Stimulated activated CD8-positive, alpha-beta memory T cell treated with anti-CD3 and anti-CD28 coated beads, Interleukin-2, amount 100 ng/mL, for 48 hours (primary cell): ENCODE results near the gene SPINK7.
A peak's percentile ranks its signal among the peaks of the same experiment; 100 is the strongest.
"Not testable (repeated sequence)": the region's sequence is repeated elsewhere in the genome, so short reads cannot be mapped to it uniquely, and the experiment has no call there.

Source experiments
- DNase-seq, 2 donors: peaks; one replicate each; pipeline ENCODE4 v3.0.0-alpha.2; 2020; ENCODE audit warnings: low read depth in 2 of 2

SPINK7 gene

GRCh38 chr5:148312153-148312552 lies at the start of gene SPINK7:
SPINK7 (plus strand) TSS chr5:148312423; CDS start chr5:148312484, 61 bp downstream.
- no peak for DNase-seq

- DNase-seq = no peak
Observed at GRCh38 chr5:148267962-148268361, 44.3 kb upstream of the SPINK7 start.

GRCh38 chr5:148268566-148268965 lies 43.7 kb upstream of the SPINK7 start, which contains the start of gene SPINK13:
SPINK13 (plus strand) TSS chr5:148268794; CDS start chr5:148270073, 1,279 bp downstream.
- no peak for DNase-seq

- DNase-seq = not testable (repeated sequence)
Observed at GRCh38 chr5:148275129-148275528, 37.1 kb upstream of the SPINK7 start.

DNA sequence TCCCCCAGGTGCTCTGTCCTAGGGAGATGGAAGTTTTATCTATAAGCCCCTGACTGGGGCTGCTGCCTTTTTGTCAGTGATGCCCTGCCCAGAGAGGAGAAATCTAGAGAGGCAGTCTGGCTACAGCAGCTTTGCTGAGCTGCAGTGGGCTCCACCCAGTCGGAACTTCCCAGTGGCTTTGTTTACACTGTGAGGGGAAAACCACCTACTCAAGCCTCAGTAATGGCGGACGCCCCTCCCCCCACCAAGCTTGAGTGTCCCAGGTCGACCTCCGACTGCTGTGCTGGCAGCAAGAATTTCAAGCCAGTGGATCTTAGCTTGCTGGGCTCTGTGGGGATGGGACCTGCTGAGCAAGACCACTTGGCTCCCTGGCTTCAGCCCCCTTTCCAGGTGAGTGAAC lies 31.3 kb upstream of the SPINK7 start:
- peak in 1 of 2 donors; percentile 0 for DNase-seq

GRCh38 chr5:148281336-148281735 lies 30.9 kb upstream of the SPINK7 start:
- DNase-seq = not testable (repeated sequence)

- DNase-seq = no peak
Observed at GRCh38 chr5:148290271-148291195, 21.7 kb upstream of the SPINK7 start.

- no peak for DNase-seq
Observed at GRCh38 chr5:148297731-148298130, 14.5 kb upstream of the SPINK7 start.

DNA sequence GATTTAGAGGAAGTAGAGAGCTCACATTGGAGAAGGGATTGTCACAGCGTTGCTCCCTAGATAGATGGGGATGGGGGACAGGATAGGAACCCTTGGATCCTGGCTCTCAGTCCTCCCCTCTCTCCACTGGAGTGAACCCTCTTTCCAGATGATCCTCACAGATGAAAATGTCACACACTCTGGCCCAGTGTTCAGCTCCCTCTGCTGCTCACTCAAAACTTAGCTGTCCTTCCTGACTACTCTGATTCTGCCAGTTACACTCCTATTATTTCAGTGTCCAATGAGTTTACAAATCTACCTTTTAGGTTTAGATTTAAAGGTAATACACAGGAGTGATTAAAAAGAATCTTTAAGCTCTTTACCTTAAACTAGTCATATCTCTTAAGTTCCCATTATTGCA lies 5.8 kb upstream of the SPINK7 start:
- no peak for DNase-seq

DNA sequence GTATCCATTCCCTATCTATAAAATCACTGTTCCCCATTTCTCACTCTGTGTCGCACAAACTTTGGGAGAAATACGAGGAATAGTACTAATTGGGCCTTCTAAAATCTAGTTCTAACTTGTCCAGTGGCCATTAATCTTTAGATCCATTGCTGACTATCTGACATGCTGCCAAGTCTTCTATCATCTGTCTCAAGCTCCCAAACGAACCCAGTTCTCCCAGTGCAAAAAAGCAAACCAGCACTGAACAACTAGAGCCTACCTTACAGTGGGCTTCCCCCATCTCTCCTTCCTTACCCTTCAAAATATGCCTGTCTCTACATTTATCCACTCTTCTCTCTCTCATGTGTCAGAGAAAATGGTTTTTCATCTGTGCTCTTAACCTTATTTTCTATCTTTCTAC lies 3.2 kb upstream of the SPINK7 start:
- DNase-seq = no peak

- DNase-seq = no peak
Observed at GRCh38 chr5:148309746-148310145, 2.5 kb upstream of the SPINK7 start.

DNA sequence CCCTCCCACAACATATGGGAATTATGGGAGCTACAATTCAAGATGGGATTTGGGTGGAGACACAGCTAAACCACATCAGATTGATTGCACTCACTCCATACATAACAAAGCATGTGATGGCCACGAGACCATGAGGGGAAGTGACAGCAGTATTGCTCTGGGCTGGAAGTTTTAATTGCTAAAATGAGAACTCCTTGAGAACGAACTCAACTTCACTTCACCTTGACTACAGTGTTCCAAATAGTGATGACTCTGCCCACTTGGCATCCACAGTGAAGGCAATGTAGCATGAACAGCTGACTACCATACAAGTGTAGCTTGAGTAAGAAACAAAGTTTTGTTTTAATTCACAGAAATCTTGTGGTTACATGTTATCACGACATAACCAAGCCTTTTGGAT lies 739 bp upstream of the SPINK7 start:
- no peak for DNase-seq

- no peak for DNase-seq
Observed at GRCh38 chr5:148314187-148314586, 2.0 kb downstream of the SPINK7 start.

DNA sequence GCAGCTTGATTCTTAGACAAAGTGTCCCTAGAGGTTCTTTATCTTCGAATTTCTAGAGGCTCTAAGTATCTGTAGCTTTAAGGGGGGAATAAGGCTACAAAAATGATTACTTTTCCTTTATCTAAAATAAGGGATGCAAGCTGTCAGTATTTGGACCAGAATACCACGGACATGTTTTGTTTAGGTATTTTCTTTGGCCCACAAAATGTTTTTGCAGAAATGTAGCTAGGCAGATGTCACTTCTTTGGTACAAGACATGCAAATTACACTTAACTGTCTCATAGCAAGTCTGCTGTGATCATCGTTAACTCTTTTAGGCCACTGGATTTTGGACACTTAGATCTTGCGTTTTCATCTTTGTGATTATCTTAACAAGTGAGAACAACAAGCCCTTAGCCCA lies 2.5 kb downstream of the SPINK7 start:
- no peak for DNase-seq

DNA sequence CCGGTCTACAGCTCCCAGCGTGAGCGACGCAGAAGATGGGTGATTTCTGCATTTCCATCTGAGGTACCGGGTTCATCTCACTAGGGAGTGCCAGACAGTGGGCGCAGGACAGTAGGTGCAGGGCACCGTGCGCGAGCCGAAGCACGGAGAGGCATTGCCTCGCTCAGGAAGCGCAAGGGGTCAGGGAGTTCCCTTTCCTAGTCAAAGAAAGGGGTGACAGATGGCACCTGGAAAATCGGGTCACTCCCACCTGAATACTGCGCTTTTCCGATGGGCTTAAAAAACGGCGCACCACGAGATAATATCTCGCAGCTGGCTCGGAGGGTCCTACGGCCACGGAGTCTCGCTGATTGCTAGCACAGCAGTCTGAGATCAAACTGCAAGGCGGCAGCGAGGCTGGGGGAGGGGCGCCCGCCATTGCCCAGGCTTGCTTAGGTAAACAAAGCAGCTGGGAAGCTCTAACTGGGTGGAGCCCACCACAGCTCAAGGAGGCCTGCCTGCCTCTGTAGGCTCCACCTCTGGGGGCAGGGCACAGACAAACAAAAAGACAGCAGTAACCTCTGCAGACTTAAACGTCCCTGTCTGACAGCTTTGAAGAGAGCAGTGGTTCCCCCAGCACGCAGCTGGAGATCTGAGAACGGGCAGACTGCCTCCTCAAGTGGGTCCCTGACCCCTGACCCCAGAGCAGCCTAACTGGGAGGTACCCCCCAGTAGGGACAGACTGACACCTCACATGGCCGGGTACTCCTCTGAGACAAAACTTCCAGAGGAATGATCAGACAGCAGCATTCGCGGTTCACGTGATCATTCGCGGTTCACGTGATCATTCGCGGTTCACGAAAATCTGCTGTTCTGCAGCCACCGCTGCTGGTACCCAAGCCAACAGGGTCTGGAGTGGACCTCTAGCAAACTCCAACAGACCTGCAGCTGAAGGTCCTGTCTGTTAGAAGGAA lies 8.1 kb downstream of the SPINK7 start:
- DNase-seq = not testable (repeated sequence)

GRCh38 chr5:148333262-148333849 lies 21.1 kb downstream of the SPINK7 start:
- DNase-seq = no peak

GRCh38 chr5:148335259-148335658 lies 23.0 kb downstream of the SPINK7 start, which contains the start of gene SPINK9:
SPINK9 (plus strand) TSS chr5:148335559; CDS start chr5:148335614, 55 bp downstream.
- no peak for DNase-seq

DNA sequence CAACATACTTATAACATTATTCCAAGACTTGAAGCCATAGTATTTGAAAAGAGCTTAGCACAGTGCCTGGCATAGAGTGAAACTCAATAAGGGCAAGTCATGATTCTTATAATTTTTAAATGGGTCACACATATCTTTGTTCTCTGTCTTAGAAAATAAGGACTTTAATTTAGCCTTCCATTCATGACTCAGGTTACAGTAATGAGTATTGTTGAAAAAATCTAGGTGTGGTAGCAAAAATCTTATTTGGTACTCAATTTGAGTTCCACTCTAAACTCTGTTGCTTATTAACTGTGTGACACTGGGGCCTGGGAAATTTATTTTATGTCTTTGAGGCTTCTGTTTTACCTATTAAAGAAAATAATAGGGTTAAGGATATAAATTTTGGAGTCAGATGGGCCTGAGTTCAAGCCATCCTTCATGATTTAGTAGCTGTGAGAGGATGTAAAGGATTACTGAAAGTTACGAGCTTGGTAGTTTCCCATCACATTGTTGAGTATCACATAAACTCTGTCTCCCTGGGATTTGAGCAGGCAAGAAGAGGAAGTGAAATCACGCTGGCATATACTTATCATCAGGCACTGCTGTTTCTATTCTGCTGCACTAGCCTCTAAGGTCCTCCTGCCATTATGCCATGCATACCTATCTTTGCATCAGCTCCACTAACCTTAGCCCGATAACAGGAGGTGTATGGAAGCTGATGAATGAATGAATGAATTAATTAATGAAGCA lies 24.6 kb downstream of the SPINK7 start:
- DNase-seq = no peak

- no peak for DNase-seq
Observed at GRCh38 chr5:148342371-148343045, 30.3 kb downstream of the SPINK7 start.

GRCh38 chr5:148343046-148343407 lies 30.8 kb downstream of the SPINK7 start:
- no peak for DNase-seq
